Measurements from ENCODE around the gene COMP. TPM values are rescaled to one million over a fixed set of nuclear protein-coding genes. Genes with fewer than 3 reads are reported as not detected.

COMP gene
- total and polyA plus RNA-seq, 4 donors: 9.8 to 142 (median 15.1) TPM

DNA sequence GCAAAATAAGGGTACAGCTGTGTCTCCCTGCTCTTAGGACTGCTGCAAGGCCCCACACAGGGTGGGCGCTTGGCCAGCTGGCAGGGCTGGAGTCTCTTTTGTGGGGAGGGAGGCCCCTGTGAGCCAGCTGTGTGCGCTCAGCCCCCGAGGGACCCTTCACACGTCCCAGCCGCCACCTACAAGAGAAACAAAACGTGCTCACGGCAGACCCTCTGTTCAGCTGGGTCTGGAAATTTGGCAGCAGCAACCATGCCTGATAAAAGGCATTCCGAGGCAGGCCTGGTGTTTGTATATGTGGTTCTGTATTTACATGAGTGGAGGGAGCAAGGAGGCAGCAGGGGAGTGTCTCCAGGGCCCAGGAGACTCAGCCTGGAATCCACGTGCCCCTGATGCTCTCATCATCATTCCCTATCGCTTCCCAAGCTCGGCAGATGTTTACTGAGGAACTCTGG lies 57.9 kb downstream of the COMP start:
- intact Hi-C loops (cut with DNase I): no loop called here
- no peak overlapping the region for H3K27ac ChIP-seq (ENCODE audit: low read depth in 1 of 2, low read length in 2 of 2)
- DNase-seq (no peak), ATAC-seq (ENCODE audit: low FRiP score) (no peak)
- no peaks in the 10 kb centered on the region for H3K4me1 ChIP-seq (ENCODE audit: control insufficient read depth in 1 of 2, insufficient read depth in 2 of 2, low read length in 2 of 2)
- H3K4me3 ChIP-seq (ENCODE audit: low read length in 2 of 2): no peak overlapping the region
- H3K27me3 ChIP-seq (ENCODE audit: control insufficient read depth in 1 of 2, insufficient read depth in 2 of 2, low read length in 1 of 2): no peaks in the 10 kb centered on the region
- 15 to 21% methylated on average over 11 of the region's 11 CpGs for WGBS, 2 donors
- no peaks in the 10 kb centered on the region for H3K9me3 ChIP-seq (ENCODE audit: control insufficient read depth, low read length)
- no peaks in the 10 kb centered on the region for H3K36me3 ChIP-seq (ENCODE audit: control insufficient read depth in 1 of 2, insufficient read depth in 2 of 2, low read length in 1 of 2)

Other genes with a start within 250 kb of the COMP start
- gene FKBP8, start 247.7 kb downstream of the COMP start, total RNA-seq: 100 to 1,000 TPM; 225 to 239 TPM
- gene FKBP8, start 247.7 kb downstream of the COMP start, polyA plus RNA-seq: 100 to 1,000 TPM; 255 to 362 TPM
- 10 to 100 TPM; 85.4 to 92.4 TPM for gene KXD1, start 233.4 kb downstream of the COMP start, total RNA-seq
- 100 to 1,000 TPM in 1 of 2 donors, 10 to 100 TPM in 1; 85.6 to 128 TPM for gene KXD1, start 233.4 kb downstream of the COMP start, polyA plus RNA-seq
- 100 to 1,000 TPM; 750 to 787 TPM for gene UBA52, start 219.4 kb downstream of the COMP start, total RNA-seq
- gene UBA52, start 219.4 kb downstream of the COMP start, polyA plus RNA-seq: 1,000 to 10,000 TPM; 1,225 to 1,252 TPM
- gene REX1BD, start 202.5 kb downstream of the COMP start, total RNA-seq: 10 to 100 TPM; 33.3 to 67.1 TPM
- gene REX1BD, start 202.5 kb downstream of the COMP start, polyA plus RNA-seq: 100 to 1,000 TPM in 1 of 2 donors, 10 to 100 TPM in 1; 22.9 to 192 TPM
- gene CRLF1, start 184.5 kb downstream of the COMP start, total RNA-seq: 10 to 100 TPM; 34.3 to 92.5 TPM
- gene CRLF1, start 184.5 kb downstream of the COMP start, polyA plus RNA-seq: 1,000 to 10,000 TPM in 1 of 2 donors, 100 to 1,000 TPM in 1; 317 to 1,029 TPM
- 1 to 10 TPM in 1 of 2 donors, under 1 TPM in 1; 0.97 to 8.9 TPM for gene TMEM59L, start 178.4 kb downstream of the COMP start, total RNA-seq
- gene TMEM59L, start 178.4 kb downstream of the COMP start, polyA plus RNA-seq: 1 to 10 TPM; 3.0 to 8.5 TPM
- gene KLHL26, start 154.3 kb downstream of the COMP start, total RNA-seq: 10 to 100 TPM; 12.1 to 19.2 TPM
- gene KLHL26, start 154.3 kb downstream of the COMP start, polyA plus RNA-seq: 1 to 10 TPM; 1.9 to 7.1 TPM
- gene CRTC1, start 107.6 kb downstream of the COMP start, total RNA-seq: 10 to 100 TPM in 1 of 2 donors, 1 to 10 TPM in 1; 9.5 to 16.5 TPM
- 10 to 100 TPM in 1 of 2 donors, 1 to 10 TPM in 1; 3.6 to 11.9 TPM for gene CRTC1, start 107.6 kb downstream of the COMP start, polyA plus RNA-seq
- gene UPF1, start 40.7 kb upstream of the COMP start, total RNA-seq: 10 to 100 TPM; 53.7 to 75.6 TPM
- 10 to 100 TPM; 16.5 to 40.4 TPM for gene UPF1, start 40.7 kb upstream of the COMP start, polyA plus RNA-seq
- gene CERS1, start 104.9 kb upstream of the COMP start, total RNA-seq: 1 to 10 TPM in 1 of 2 donors, under 1 TPM in 1; 0.49 to 3.3 TPM
- 1 to 10 TPM in 1 of 2 donors, under 1 TPM in 1; 0.51 to 1.3 TPM for gene CERS1, start 104.9 kb upstream of the COMP start, polyA plus RNA-seq
- 100 to 1,000 TPM; 121 to 130 TPM for gene COPE, start 128.1 kb upstream of the COMP start, total RNA-seq
- gene COPE, start 128.1 kb upstream of the COMP start, polyA plus RNA-seq: 100 to 1,000 TPM; 166 to 180 TPM
- 10 to 100 TPM; 25.0 to 32.2 TPM for gene DDX49, start 128.4 kb upstream of the COMP start, total RNA-seq
- gene DDX49, start 128.4 kb upstream of the COMP start, polyA plus RNA-seq: 10 to 100 TPM; 38.2 to 51.4 TPM
- 10 to 100 TPM; 23.6 to 29.5 TPM for gene HOMER3, start 149.9 kb upstream of the COMP start, total RNA-seq
- 10 to 100 TPM; 38.9 to 59.9 TPM for gene HOMER3, start 149.9 kb upstream of the COMP start, polyA plus RNA-seq
- gene SUGP2, start 242.2 kb upstream of the COMP start, total RNA-seq: 10 to 100 TPM; 61.0 to 93.1 TPM
- 10 to 100 TPM in 1 of 2 donors, 1 to 10 TPM in 1; 7.4 to 61.3 TPM for gene SUGP2, start 242.2 kb upstream of the COMP start, polyA plus RNA-seq
- 10 to 100 TPM; 11.7 to 13.1 TPM for gene ARMC6, start 242.3 kb upstream of the COMP start, total RNA-seq
- gene ARMC6, start 242.3 kb upstream of the COMP start, polyA plus RNA-seq: 10 to 100 TPM in 1 of 2 donors, 1 to 10 TPM in 1; 8.8 to 13.2 TPM